HG03442 (cell line): ENCODE results near the gene SLFNL1.

Experiments
- ATAC-seq: cut with Tn5 transposase; IDR thresholded peaks from one replicate; pipeline ENCODE4 v1.9.1; 2021; ENCODE audit warnings: mild to moderate bottlenecking, moderate library complexity; ENCODE audit not compliant: unreplicated experiment

SLFNL1 gene

GRCh38 chr1:40987439-40988276 lies 33.9 kb downstream of the SLFNL1 start:
- ATAC-seq: no peak

DNA sequence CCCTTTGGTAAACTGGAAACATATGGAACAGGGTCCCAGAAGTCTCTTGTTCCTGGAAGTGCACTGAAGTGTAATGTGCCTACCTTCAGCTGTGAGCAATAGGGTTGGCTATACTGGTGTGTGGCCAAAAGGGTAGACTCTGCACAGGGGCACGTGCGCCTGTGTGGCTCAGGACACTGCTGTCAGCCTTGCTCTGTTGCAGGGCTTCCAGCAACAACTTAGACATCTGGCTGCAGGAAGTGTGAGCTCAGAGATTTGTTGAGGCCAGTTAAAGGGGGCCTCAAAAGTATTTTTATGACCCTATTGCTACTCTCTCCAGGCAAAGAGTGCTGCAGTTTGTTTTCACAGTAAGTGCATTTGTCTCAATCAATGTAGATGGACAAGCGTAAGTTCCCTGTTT lies 34.6 kb downstream of the SLFNL1 start:
- ATAC-seq: no peak

DNA sequence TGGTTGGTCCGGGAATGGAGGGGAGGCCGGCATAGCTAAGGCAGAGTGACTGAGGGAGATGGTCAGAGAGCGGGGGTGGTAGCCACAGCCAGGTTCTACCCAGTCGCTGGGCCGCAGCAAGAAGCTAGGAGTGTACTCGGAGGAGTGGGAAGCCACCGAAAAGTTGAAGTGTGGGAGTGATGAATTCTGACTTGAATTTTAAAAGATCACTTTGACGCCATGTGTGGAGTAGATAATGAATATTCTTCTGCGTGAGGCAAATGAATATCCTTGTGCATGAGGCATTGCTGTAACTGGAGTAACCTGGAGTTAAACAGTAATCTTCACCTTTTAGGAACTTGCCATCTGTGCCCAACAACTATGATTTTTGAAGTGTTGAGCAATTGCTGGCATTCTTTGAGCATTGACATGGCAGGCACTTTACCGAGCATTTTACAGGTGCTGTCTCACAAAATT lies 35.2 kb downstream of the SLFNL1 start:
- ATAC-seq: no peak

- no peak for ATAC-seq
Measured at GRCh38 chr1:40985875-40986274, 35.6 kb downstream of the SLFNL1 start.

DNA sequence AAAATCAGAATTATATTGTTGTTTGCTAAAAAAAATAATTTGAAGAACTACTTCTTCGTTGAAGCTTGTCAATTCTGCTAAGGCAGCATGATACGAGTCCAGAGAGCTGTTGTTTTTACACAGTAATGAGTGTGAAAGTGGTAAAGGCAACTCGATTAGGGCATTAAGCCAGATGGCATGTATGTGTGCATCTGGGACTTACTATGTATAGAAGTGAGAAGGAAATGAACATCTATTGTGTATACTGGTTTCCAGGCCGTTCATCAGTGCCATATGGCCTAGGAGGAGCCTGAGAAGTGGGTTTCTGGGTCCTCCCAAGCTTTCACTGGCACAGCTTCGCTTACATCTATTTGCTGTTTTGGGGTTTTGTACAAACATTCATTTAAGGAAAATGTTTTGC lies 36.4 kb downstream of the SLFNL1 start:
- ATAC-seq: no peak

DNA sequence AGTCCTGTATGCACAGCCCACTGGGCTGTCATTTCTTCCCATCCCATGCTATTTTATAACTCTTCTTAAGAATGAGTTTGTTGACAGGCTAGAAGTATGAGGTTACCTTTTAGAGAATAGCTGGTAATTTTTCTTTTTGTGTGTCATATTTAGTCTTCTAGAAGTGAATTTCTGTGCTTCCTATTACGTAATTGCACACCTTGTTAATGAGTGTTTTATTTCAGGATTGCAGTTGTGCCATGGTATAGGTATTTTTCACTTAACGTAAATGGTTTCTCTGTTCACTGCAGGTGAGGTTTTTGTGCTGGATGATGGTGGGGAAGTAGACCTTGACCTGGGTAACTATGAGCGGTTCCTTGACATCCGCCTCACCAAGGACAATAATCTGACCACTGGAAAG lies 37.0 kb downstream of the SLFNL1 start:
- no peak for ATAC-seq

GRCh38 chr1:40984066-40984465 lies 37.5 kb downstream of the SLFNL1 start:
- ATAC-seq: no peak

GRCh38 chr1:40983286-40983685 lies 38.2 kb downstream of the SLFNL1 start:
- no peak for ATAC-seq

GRCh38 chr1:40982721-40983120 lies 38.8 kb downstream of the SLFNL1 start:
- no peak for ATAC-seq

DNA sequence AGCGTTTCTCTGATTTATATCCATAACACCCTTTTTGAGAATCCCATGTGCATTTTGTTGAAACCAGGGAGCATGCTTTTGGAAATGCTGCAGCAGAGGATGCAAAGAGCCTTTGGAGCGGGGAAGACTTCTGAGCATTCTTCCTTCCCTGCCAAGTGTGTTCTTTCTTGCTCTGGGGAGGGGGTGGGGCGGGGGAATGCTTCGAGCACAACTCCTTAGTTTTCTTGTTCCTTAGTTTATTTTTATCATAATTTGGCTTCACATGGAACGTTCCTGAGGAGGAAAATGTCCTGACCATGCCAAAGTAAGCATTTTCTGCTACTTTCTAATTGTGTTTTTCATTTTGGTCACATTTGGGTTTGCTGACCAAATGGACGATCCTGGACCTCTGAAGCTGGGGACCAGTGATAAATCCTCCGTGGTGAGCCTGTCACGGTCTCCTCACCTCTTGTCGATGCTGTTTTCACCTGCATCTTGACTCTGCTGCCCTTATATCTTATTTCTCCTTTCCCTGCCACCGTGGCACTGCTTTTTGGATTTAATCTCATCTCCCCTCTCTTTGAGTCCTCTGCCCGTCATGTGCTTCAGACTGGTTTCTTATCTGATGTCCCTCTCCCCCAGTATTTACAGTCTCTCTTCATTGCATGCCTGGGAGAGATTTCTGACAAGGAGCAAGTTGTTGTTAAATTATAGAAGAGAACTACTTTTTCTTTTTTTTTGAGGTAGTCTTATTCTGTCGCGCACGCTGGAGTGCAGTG lies 39.7 kb downstream of the SLFNL1 start:
- ATAC-seq: no peak

GRCh38 chr1:40980453-40981121 lies 40.9 kb downstream of the SLFNL1 start:
- no peak for ATAC-seq

DNA sequence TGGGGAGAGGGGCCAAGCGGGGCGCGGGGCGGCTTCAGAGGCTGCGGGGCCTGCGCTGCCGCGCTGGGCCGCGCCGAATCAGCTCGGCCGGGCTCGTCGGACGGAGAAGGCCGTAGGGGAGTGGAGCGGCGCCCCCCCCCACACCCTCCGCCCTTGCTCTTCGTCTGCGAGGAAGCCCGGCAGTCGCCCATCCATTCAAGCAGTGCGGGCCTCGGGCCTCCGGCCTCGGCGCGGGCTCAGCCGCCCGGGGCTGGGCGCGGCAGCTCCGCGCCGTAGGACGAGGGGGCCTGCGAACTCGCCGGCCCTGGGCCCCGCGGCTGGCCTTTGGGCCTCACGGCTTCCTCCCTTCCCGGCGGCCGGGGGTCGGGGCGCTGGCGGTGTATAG lies 41.5 kb downstream of the SLFNL1 start:
- ATAC-seq: peak; percentile 8

DNA sequence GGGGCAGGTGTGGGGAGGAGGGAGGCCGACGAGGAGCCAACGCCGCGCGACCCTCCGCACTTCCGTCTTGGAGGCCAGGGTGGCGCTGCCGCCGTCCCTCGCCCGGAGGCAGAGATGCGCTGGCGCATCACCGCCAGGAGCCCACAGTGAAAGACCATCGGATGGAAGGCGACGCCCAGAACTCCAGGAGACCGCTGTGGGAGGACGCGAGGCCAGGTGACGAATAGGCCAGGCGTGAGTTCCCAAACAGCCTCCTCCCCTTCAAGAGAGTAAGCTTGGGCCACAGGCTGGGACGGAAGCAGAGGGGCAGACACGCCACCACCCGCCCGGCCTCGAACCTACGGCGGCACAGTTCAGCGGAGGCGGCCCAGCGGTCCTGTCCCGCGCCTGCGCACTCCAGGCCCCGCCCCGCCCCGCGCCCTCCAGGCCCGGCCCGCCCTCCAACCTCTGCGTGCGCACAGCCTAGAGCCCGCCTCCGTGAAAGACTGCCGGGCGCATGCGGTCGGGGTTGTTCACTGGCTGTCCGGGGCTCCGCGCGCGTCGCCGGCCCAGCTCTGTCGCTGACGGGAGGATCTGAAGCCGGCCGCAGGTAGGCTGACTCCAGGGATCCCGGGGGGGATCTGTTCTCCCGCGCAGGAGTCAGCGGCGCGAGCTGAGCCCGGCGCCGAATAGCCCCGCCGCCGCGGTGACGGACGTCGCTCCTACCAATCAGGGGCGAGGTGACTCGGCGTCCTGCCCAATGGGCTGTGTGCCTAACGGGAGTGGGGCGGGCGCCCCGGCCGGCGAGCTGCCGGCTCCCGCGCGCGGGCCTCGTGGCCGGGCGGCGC lies 42.1 kb downstream of the SLFNL1 start, which contains the start of gene CTPS1:
Gene CTPS1 (plus strand): TSS at position 456 of the 827 bp plus-strand sequence. CDS start 3,595 bp downstream, outside the sequence.
- ATAC-seq: peak; percentile 88

- ATAC-seq: no peak
Measured at GRCh38 chr1:40978886-40979240, 42.7 kb downstream of the SLFNL1 start.

DNA sequence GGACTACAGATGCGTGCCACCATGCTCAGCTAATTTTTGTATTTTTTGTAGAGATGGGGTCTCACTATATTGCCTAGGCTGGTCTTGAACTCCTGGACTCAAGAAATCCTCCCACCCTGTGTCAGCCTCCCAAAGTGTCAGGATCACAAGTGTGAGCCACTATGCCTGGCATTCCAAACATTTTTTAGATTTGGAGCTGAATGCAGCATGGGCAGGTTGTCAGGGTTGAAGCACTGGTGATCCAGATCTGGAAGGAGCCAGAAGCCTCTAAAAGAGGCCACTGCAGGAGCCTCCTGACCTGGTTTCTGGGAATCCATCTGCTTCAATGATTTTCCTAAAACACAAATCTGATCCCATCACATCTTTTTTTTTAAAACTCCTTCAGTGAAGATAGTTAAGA lies 43.8 kb downstream of the SLFNL1 start:
- no peak for ATAC-seq

DNA sequence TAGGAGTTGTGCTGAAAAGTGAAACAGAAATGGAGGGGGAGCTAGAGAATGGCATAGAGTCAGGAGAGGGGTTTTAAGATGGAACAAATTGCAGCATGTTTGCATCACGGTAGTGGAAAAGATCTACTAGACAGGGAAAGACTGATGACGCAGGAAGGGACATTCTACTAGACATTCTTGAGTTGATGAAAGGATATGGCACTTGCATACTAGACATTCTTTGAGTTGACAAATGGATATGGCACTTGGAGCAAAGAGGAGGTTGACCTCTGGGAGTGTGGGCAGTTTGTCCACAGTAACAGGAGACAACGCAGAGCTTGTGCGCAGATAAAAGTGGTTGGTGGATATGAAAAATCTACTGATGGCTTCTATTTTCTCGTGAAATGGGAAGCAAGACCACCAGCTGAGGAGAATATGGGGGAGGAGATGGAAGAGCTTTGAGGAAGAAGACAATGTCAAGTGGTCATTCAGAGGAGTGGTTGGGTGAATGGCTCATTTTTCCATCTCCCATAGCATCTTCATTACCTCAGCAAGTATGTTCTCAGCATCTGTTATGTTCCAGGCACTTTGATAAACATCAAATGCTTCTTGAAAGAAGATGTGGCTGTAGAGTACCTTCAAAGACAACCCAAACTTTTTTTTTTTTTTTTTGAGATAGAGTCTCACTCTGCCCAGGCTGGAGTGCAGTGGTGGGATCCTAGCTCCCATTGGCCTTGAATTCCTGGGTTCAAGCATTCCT lies 44.4 kb downstream of the SLFNL1 start:
- ATAC-seq: no peak

DNA sequence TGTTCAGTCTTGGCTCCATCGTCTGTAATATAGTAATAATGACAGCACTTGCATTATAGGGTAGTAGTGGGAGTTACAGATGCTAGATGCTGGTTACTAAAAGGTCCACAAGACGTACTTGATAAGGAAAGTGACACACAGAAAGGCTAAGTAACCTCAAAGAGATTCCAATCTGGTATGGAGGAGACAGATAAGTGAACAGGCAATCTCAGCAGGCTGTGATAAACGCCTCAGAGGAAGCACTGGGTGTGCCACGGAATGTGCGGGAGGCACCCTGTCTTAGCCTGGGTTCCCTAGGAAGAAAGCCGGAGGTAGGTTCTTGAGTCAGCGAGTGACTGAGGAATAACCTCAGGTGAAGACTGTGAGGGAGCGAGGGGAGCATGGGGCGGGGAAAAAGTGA lies 46.6 kb downstream of the SLFNL1 start:
- no peak for ATAC-seq

DNA sequence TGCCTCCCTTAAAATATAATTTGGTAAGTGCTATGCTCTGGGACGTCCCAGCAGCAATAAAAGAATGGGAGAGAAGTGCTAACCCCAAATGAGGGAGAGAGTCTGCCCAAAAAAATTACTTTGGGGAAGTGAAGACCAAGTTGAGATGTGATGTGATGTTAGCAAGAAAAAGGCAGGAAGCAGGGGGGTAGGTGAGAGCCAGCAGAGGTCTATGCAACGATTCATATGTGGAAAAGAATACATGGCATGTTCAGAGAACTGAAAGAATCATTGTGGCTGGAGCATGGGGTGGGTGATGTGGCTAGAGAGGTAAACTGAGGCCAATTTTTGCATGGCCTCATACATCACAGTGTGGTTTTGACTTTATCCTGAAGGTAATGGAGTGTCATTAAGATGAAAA lies 47.6 kb downstream of the SLFNL1 start:
- no peak for ATAC-seq

DNA sequence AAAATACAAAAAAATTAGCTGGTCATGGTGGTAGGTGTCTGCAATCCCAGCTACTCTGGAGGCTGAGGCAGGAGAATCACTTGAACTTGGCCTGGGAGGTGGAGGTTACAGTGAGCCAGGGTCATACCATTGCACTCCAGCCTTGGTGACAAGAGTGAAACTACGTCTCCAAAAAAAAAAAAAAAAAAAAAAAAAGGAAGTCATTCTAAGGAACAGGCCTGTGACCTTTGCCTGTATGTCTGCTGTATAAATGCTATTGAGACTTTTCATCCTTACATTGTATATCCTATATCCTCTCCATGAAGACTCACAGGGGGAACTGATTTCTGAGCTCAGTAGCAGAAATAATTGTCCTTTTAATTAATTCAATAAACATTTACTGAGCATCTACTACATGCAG lies 49.6 kb downstream of the SLFNL1 start:
- no peak for ATAC-seq

DNA sequence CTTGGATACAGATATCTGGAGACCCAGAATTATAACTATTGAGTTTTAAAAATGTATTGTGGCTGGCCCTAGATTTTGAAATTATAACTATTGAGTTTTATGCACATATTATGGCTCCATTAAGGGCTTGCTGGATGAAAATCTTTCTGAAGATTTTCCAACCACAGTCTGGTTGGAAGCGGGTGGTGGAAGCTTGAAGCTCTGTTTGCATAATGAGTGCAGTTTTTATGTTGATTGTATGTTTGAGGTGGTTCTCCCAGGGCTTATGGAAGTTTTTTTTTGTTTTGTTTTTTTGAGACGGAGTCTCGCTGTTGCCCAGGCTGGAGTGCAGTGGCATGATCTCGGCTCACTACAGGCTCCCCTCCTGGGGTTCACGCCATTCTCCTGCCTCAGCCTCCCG lies 52.1 kb downstream of the SLFNL1 start:
- no peak for ATAC-seq
